ENCODE results near the gene ZNF207. TPM values are rescaled to one million over a fixed set of nuclear protein-coding genes. Genes with fewer than 3 reads are reported as not detected.
A peak's percentile ranks its signal among the peaks of the same experiment; 100 is the strongest.

ZNF207 gene
- total RNA-seq, 1 experiment from 2014 or later: 296 TPM

DNA sequence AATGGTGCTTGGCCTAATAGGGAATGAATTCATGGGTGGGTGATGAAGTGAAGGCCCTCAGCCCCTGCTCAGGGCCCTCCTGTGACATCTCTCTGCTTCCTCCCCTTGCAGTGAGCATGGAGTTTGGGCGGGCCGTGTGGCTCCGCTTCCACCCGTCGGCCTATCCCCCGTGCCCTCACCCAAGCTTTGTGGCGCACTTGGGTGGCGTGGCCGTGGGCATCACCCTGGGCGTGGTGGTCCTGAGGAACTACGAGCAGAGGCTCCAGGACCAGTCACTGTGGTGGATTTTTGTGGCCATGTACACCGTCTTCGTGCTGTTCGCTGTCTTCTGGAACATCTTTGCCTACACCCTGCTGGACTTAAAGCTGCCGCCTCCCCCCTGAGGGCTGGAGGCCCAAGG lies 29.1 kb upstream of the ZNF207 start:
- no peaks in the 10 kb centered on the region for H3K79me1 ChIP-seq (ENCODE audit: insufficient read depth, low read depth, low read length, poor library complexity, severe bottlenecking)
- no peaks in the 10 kb centered on the region for H3K23me2 ChIP-seq (ENCODE audit: insufficient read length, low read depth, low read length, poor library complexity, severe bottlenecking)
- H3K4ac ChIP-seq (ENCODE audit: low read depth, low read length): no peak overlapping the region
- H3K4me2 ChIP-seq (ENCODE audit: insufficient read depth, insufficient read length, low read length): no peak overlapping the region
- no peak overlapping the region for H3K23ac ChIP-seq (ENCODE audit: insufficient read length, low read depth, low read length)
- Mint-ChIP-seq H3K4me3 (no peak overlapping the region), H3K4me1 (peaks cover 30 to 37% of the 10 kb centered on the region in 2 experiments), H3K36me3 (ENCODE audit: insufficient read depth in 1 of 3, low read depth in 3 of 3) (peaks cover 1 to 29% (median 7%) of the 10 kb centered on the region in 3 experiments; a peak in 6 of 7 replicates), H3K9me3 (no peaks in the 10 kb centered on the region), H3K27ac (no peak overlapping the region), H3K27me3 (ENCODE audit: low read depth) (no peaks in the 10 kb centered on the region)
- H3K9ac ChIP-seq (ENCODE audit: extremely low read depth, insufficient read length, low read length): no peak overlapping the region
- no peak overlapping the region for H2AFZ ChIP-seq (ENCODE audit: low read length)
- no peak overlapping the region for H3K27ac ChIP-seq (ENCODE audit: insufficient read length, low read depth, low read length)
- H3K27me3 ChIP-seq (ENCODE audit: insufficient read depth, low read length): no peaks in the 10 kb centered on the region
- no peaks in the 10 kb centered on the region for H3K9me3 ChIP-seq (ENCODE audit: control insufficient read depth, low read depth, low read length)
- H3K4me1 ChIP-seq (ENCODE audit: insufficient read depth, low read length): no peaks in the 10 kb centered on the region; the same call in 1 of the 2 replicates
- H4K20me1 ChIP-seq (ENCODE audit: control insufficient read depth, insufficient read depth, insufficient read length): no peaks in the 10 kb centered on the region
- no peak overlapping the region for H2BK5ac ChIP-seq (ENCODE audit: insufficient read length, low read length)
- no peak overlapping the region for H4K91ac ChIP-seq (ENCODE audit: insufficient read length, low read depth, low read length)
- no peak overlapping the region for H2AK5ac ChIP-seq (ENCODE audit: insufficient read length, low read length)
- H3K14ac ChIP-seq (ENCODE audit: insufficient read depth, low read length): no peak overlapping the region
- no peak overlapping the region for H3K56ac ChIP-seq (ENCODE audit: insufficient read length, low read depth, low read length)
- no peak overlapping the region for H3K18ac ChIP-seq (ENCODE audit: insufficient read length, low read depth, low read length)
- DNase-seq: peak; percentile 27
- TF ChIP-seq, protein P1, sequence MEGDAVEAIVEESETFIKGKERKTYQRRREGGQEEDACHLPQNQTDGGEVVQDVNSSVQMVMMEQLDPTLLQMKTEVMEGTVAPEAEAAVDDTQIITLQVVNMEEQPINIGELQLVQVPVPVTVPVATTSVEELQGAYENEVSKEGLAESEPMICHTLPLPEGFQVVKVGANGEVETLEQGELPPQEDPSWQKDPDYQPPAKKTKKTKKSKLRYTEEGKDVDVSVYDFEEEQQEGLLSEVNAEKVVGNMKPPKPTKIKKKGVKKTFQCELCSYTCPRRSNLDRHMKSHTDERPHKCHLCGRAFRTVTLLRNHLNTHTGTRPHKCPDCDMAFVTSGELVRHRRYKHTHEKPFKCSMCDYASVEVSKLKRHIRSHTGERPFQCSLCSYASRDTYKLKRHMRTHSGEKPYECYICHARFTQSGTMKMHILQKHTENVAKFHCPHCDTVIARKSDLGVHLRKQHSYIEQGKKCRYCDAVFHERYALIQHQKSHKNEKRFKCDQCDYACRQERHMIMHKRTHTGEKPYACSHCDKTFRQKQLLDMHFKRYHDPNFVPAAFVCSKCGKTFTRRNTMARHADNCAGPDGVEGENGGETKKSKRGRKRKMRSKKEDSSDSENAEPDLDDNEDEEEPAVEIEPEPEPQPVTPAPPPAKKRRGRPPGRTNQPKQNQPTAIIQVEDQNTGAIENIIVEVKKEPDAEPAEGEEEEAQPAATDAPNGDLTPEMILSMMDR (conservative IDR thresholded peaks at IDR 0.05): no peak
- H3T11ph ChIP-seq (ENCODE audit: low read length): no peak overlapping the region
- H4K5ac ChIP-seq (ENCODE audit: insufficient read length, low read depth, low read length): no peak overlapping the region
- no peak overlapping the region for H2BK15ac ChIP-seq (ENCODE audit: low read depth, low read length)
- no peak overlapping the region for H2BK120ac ChIP-seq (ENCODE audit: low read depth, low read length, poor library complexity, severe bottlenecking)
- no peaks in the 10 kb centered on the region; the same call in 1 of the 2 replicates for H3K79me2 ChIP-seq (ENCODE audit: insufficient read depth, low read length)
- no CpG with 5 or more reads among the region's 15 CpGs for WGBS (ENCODE audit: extremely low coverage, insufficient read length, low lambda C conversion rate)
- H4K8ac ChIP-seq (replicated peaks; ENCODE audit: insufficient read length, low read depth, low read length): no peak overlapping the region
- no peak overlapping the region for H2BK12ac ChIP-seq (ENCODE audit: insufficient read length, low read depth, low read length)
- H2BK20ac ChIP-seq (ENCODE audit: low read depth, low read length, poor library complexity, severe bottlenecking): no peak overlapping the region
